Upper lobe of left lung (tissue), 4 donors: Measurements from ENCODE around the gene DNAAF1.

Source experiments
- CTCF ChIP-seq, 6 experiments: fragments of 450-650 bp in 4 of 6; fragments of 200-600 bp in 2 of 6; sonication (generic) in 2 of 6; IDR thresholded peaks; one replicate each; pipeline ENCODE4 v1.5.1; 2016 to 2019; ENCODE audit warnings: antibody characterized with exemption in 6 of 6
- POLR2A ChIP-seq, 4 donors: fragments of 450-650 bp; IDR thresholded peaks; one replicate each; pipeline ENCODE4 v1.5.1; 2016 to 2017; ENCODE audit warnings: antibody characterized with exemption in 4 of 4, mild to moderate bottlenecking in 2 of 4

GRCh38 chr16:84105948-84106740, 39.0 kb upstream of the DNAAF1 start:
- TF ChIP-seq POLR2A (IDR thresholded peaks at IDR 0.05), result no peak
- TF ChIP-seq CTCF (IDR thresholded peaks at IDR 0.05), result no peak
